Hippocampal formation (tissue), 2 donors: Measurements from ENCODE around the gene ACBD3.
"Not testable (repeated sequence)": the region's sequence is repeated elsewhere in the genome, so short reads cannot be mapped to it uniquely, and the experiment has no call there.

Experiments used
- DNase-seq, 2 donors: peaks; one replicate each; lab custom pipeline; 2025; lab: John Stamatoyannopoulos, UW

Gene ACBD3

GRCh38 chr1:226186124-226187018, at the start of gene ACBD3:
Gene ACBD3, minus strand, starts transcription at chr1:226186741. Its CDS starts 66 bp downstream, at chr1:226186675.
- DNase-seq: peak; percentile 83 to 85

DNA sequence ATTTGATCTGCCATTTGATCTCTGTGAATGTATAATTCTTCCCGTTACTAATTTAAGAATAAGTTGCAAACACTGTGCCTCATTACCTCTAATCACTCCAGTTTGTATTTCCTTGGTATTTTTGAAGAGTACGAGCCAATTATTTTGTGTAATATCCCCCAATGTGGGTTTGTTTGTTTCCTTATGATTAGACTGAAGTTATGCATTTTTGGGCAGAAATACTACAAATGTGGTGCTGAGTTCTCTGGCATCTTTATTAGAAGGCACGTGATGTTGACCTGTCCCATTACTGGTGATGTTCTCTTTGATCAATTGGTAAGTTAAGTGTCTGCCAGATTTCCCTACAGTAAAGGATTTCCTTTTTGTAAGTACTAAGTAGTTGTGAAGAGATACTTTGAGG, 47.3 kb upstream of the ACBD3 start:
- DNase-seq: no peak

- no peak for DNase-seq
Observed at GRCh38 chr1:226233293-226233692, 46.8 kb upstream of the ACBD3 start.

GRCh38 chr1:226226601-226227000, 40.1 kb upstream of the ACBD3 start:
- no peak for DNase-seq

DNA sequence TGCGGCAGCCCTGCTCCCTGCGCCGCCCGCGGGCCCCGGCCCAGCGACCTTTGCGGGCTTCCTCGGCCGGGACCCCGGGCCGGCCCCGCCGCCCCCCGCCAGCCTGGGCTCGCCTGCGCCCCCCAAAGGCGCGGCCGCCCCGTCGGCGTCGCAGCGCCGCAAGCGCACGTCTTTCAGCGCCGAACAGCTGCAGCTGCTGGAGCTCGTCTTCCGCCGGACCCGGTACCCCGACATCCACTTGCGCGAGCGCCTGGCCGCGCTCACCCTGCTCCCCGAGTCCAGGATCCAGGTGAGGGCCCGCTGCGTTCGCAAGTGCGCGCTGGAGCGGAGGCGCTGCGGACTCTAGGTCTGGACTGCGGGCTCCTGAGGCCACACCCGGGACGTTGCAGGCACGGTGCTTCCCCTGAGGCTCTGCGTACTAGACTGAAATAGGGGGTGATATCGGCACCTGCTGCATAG, 37.3 kb upstream of the ACBD3 start:
- DNase-seq: no peak

DNA sequence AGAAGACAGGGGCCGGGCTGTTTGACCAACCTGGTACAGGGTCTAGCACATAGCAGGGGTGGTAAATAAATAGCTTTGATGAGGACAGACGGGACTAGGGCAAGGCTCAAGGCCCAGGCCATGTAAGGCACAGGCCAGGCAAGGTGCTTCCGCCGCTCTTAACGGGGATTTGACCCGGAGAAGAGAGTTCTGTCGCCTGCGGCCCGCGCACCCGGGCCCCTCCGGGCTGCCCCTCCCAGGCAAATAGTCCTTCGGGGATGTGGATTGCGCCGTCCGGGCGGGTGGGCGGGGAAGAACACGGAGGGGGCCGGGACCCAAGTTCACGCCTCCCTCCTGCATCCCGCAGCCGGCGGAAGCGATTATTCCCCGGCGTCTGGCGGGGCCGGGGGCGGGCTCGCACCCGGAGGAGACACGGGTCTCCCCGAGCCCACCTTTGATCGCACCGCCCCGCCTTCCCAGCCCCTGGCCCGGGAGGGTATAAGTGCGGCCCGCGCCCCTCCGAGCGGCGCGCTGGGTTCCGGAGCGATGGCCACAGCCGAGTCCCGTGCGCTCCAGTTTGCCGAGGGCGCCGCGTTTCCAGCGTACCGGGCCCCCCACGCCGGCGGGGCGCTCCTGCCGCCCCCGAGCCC, 36.7 kb upstream of the ACBD3 start, which contains the start of gene MIXL1:
Gene MIXL1 (plus strand): TSS at position 508 of the 629 bp plus-strand sequence. CDS start 18 bp downstream, at position 526.
- no peak for DNase-seq

GRCh38 chr1:226222686-226223085, 36.1 kb upstream of the ACBD3 start:
- DNase-seq: no peak

DNA sequence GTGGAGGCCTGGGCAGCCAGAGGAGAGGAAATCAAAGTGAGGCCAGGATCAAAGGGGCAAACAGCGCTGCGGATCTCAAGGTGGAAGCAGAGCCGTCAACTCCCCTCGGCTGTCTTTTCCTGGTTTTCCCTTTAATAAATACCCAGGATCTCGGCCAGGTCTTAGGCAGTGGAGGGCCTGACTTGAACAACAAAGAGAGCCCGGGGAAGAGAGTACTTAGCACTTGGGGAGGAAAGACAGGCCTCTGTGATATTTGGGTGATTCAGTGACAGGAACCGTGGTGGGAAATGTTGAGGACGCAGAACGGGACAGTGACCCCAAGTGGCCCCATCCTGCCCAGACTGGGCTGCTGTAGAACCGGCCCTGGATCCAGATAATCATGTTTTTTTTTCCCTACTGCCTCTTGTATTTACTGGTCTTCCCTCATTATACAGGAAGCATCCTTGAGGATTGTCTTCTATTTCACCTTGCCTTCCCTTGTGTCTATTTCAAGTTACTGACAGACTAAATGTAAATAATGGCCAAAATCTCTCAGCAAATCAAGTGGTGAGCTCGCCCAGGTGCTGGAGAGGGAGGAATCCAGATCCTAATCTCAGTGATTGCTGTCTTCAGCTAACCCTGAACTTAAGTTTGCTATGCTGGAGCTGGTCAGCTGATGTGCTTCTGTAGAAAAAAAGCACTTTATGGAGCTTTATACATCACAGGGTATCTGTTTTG, 34.1 kb upstream of the ACBD3 start:
- DNase-seq: no peak

- DNase-seq: no peak
Observed at GRCh38 chr1:226217273-226217672, 30.7 kb upstream of the ACBD3 start.

- no peak for DNase-seq
Observed at GRCh38 chr1:226216056-226216455, 29.5 kb upstream of the ACBD3 start.

DNA sequence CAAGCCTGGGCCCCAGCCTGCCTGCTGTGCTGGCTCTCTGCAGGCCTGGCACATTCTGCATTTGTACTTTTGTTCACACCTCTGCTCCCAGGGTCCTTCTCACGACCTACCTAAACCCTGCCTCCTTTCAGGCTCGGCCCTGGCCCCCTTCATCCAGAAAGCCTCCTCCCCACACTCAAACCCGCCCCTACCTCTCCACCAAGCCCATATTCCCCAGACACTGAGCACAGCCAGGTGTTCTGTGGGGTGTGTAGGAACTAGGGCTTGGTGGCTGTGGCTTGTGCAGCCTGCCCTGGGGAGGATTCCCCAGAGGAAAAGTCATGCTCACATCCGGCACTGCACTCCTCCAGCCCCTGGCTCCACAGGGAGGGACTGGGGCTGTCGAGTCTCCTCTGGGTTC, 28.7 kb upstream of the ACBD3 start:
- DNase-seq: no peak

- DNase-seq: no peak
Observed at GRCh38 chr1:226212545-226212944, 26.0 kb upstream of the ACBD3 start.

GRCh38 chr1:226211181-226211821, 24.8 kb upstream of the ACBD3 start:
- DNase-seq: no peak

DNA sequence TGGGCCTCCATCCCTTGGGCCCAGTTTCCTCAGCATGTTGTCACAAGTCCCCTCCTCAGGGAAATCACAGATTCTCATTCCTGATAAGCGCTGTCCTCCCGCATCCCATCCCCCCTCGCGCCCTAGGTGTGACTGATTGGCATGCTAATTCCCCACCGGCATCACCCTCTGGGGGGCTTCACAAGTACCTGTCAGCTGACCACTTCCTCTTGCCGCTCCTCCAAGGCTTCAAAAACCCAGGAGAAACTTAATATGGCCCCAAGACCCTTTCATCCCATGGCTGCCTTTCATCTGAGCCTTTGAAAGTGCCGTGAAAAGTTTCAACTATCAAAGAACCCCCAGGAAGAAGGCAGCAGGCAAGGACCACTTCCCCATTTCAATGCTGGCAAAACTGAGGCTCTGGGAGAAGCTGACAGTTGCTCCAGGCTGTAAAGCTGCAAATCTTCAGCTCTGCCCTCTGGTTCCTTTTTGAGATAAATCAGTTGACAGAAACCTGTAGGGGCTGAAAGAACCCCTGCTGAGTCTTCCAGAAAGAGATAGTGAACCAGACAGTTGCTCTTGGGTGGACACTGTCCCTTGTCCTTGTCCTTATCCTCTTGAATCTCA, 24.1 kb upstream of the ACBD3 start:
- no peak for DNase-seq

DNA sequence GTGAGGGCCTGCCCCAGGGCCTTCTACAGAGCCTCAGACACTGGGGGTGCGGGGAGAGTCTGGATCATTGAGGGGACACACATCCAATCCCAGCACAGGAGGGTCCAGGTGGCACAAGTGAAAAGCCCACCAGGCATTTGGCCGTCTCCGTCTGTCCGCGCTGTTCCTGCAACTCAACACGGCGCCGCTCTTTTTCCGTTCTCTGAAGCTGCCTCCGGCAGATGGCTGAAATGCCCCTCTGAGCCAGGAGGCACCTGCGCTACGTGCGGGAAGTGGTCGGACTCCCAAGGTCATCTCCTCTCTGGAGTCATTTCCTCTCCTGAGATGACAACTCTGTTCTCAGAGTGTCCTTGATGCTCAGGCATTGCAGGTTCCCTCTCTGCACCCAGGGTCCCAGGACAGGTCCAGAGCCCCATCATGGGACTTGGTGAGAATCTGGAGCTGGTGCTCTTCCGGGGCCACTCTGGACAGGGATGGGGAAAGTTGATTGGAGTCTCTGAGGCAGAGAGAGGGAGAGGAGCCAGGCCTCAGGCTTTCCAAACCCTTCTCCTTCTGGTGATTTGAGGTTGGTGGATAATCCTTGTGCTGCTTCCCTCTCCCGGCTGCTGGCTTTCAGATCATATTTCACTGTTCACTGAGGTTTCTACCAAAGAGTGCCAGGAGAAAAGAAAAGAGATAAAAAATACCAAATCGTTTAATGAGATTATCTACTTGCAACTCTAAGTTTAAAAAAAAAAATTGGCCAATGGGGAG, 22.9 kb upstream of the ACBD3 start:
- DNase-seq: no peak

- no peak for DNase-seq
Observed at GRCh38 chr1:226207048-226207447, 20.5 kb upstream of the ACBD3 start.

- DNase-seq: no peak
Observed at GRCh38 chr1:226204198-226204597, 17.7 kb upstream of the ACBD3 start.

- DNase-seq: no peak
Observed at GRCh38 chr1:226203655-226204054, 17.1 kb upstream of the ACBD3 start.

GRCh38 chr1:226203240-226203639, 16.7 kb upstream of the ACBD3 start:
- DNase-seq: no peak

DNA sequence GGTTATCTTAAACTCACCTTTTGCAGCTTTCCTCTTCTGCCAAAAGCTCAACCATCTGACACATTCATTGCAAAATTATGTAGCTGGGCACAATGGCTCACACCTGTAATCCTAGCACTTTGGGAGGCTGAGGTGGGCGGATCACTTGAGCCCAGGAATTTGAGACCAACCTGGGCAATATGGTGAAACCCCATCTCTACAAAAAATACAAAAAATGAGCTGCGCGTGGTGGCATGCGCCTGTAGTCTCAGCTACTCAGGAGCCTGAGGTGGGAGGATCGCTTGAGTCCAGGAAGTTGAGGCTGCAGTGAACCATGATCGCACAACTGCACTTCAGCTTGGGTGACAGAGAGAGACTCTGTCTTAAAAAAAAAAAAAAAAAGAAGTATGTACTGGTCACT, 16.1 kb upstream of the ACBD3 start:
- DNase-seq: not testable (repeated sequence)

DNA sequence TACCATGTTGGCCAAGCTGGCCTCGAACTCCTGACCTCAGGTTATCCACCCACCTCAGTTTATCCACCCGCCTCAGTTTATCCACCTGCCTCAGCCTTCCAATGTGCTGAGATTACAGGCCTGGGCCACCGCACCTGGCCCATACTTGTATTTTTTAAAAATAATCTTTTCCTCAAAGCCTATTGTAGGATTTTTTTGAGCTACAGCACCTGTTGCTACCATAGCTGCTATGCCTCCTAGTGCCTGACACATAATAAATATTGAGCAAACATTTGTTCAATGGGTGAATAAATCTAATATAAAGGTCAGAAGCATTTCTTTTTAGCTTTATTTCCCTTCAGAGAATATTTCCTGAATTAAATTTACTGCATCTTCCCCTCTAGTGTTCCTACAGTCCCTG, 15.7 kb upstream of the ACBD3 start:
- DNase-seq: no peak
